ENCODE results near the gene UBXN2A. TPM values are rescaled to one million over a fixed set of nuclear protein-coding genes. Genes with fewer than 3 reads are reported as not detected.
"Not testable (repeated sequence)": the region's sequence is repeated elsewhere in the genome, so short reads cannot be mapped to it uniquely, and the experiment has no call there.

The UBXN2A gene
- total and polyA plus RNA-seq, 4 donors, result 18.9 to 34.6 (median 23.9) TPM

GRCh38 chr2:24038786-24039499, 98.7 kb downstream of the UBXN2A start:
- Histone ChIP-seq H3K4me3 (ENCODE audit: low read depth, low read length) (no peak overlapping the region), H3K9me3 (ENCODE audit: control insufficient read depth, insufficient read depth, low read length) (no peaks in the 10 kb centered on the region), H3K27ac (ENCODE audit: low read depth, low read length) (no peak overlapping the region), H3K36me3 (ENCODE audit: control insufficient read depth, insufficient read depth, low read length) (peaks cover 11% of the 10 kb centered on the region), H3K27me3 (ENCODE audit: control insufficient read depth, insufficient read depth, low read length) (no peaks in the 10 kb centered on the region), H3K4me1 (ENCODE audit: control insufficient read depth, insufficient read depth, low read length) (no peaks in the 10 kb centered on the region)
- WGBS (ENCODE audit: insufficient coverage), result 94% methylated on average over 6 of the region's 9 CpGs
- no peak for DNase-seq (ENCODE audit: low read depth in 4 of 6, low spot score in 6 of 6)

- no peak for DNase-seq (ENCODE audit: low read depth in 4 of 6, low spot score in 6 of 6)
- WGBS (ENCODE audit: insufficient coverage), result 100% methylated on average over 1 of the region's 4 CpGs
- Histone ChIP-seq H3K4me1 (ENCODE audit: control insufficient read depth, insufficient read depth, low read length) (no peaks in the 10 kb centered on the region), H3K9me3 (ENCODE audit: control insufficient read depth, insufficient read depth, low read length) (no peaks in the 10 kb centered on the region), H3K27me3 (ENCODE audit: control insufficient read depth, insufficient read depth, low read length) (no peaks in the 10 kb centered on the region), H3K4me3 (ENCODE audit: low read depth, low read length) (no peak overlapping the region), H3K36me3 (ENCODE audit: control insufficient read depth, insufficient read depth, low read length) (peaks cover 11% of the 10 kb centered on the region), H3K27ac (ENCODE audit: low read depth, low read length) (no peak overlapping the region)
These were observed 100.2 kb downstream of the UBXN2A start for GRCh38 chr2:24040511-24040910.

GRCh38 chr2:24043133-24043532, 102.9 kb downstream of the UBXN2A start:
- not testable (repeated sequence) for H3K4me3 ChIP-seq (ENCODE audit: low read depth, low read length); H3K9me3 ChIP-seq (ENCODE audit: control insufficient read depth, insufficient read depth, low read length); H3K36me3 ChIP-seq (ENCODE audit: control insufficient read depth, insufficient read depth, low read length); H3K27ac ChIP-seq (ENCODE audit: low read depth, low read length); H3K27me3 ChIP-seq (ENCODE audit: control insufficient read depth, insufficient read depth, low read length); H3K4me1 ChIP-seq (ENCODE audit: control insufficient read depth, insufficient read depth, low read length); DNase-seq (ENCODE audit: low read depth in 4 of 6, low spot score in 6 of 6)
- 100% methylated on average over 4 of the region's 6 CpGs for WGBS (ENCODE audit: insufficient coverage)

- Histone ChIP-seq H3K9me3 (ENCODE audit: control insufficient read depth, insufficient read depth, low read length) (no peaks in the 10 kb centered on the region), H3K4me1 (ENCODE audit: control insufficient read depth, insufficient read depth, low read length) (peaks cover 15% of the 10 kb centered on the region), H3K27me3 (ENCODE audit: control insufficient read depth, insufficient read depth, low read length) (no peaks in the 10 kb centered on the region), H3K4me3 (ENCODE audit: low read depth, low read length) (no peak overlapping the region), H3K27ac (ENCODE audit: low read depth, low read length) (no peak overlapping the region), H3K36me3 (ENCODE audit: control insufficient read depth, insufficient read depth, low read length) (no peaks in the 10 kb centered on the region)
- DNase-seq (ENCODE audit: low read depth in 4 of 6, low spot score in 6 of 6), result no peak
- WGBS (ENCODE audit: insufficient coverage), result 78% methylated on average over 2 of the region's 11 CpGs
These were observed 105.5 kb downstream of the UBXN2A start for GRCh38 chr2:24045511-24046508.

- Histone ChIP-seq H3K4me3 (ENCODE audit: low read depth, low read length) (peak overlapping the region; percentile 89), H3K36me3 (ENCODE audit: control insufficient read depth, insufficient read depth, low read length) (no peaks in the 10 kb centered on the region), H3K4me1 (ENCODE audit: control insufficient read depth, insufficient read depth, low read length) (peaks cover 15% of the 10 kb centered on the region), H3K27ac (ENCODE audit: low read depth, low read length) (no peak overlapping the region), H3K9me3 (ENCODE audit: control insufficient read depth, insufficient read depth, low read length) (no peaks in the 10 kb centered on the region), H3K27me3 (ENCODE audit: control insufficient read depth, insufficient read depth, low read length) (no peaks in the 10 kb centered on the region)
- no peak for DNase-seq (ENCODE audit: low read depth in 4 of 6, low spot score in 6 of 6)
- no CpG with 5 or more reads among the region's 2 CpGs for WGBS (ENCODE audit: insufficient coverage)
These were observed 106.3 kb downstream of the UBXN2A start for GRCh38 chr2:24046599-24046929.

GRCh38 chr2:24046930-24047702, 106.9 kb downstream of the UBXN2A start, which contains the start of gene WDCP:
TSS of gene WDCP (minus strand) at chr2:24047391. CDS start at chr2:24039494, 7,897 bp downstream.
- no peaks in the 10 kb centered on the region for H3K9me3 ChIP-seq (ENCODE audit: control insufficient read depth, insufficient read depth, low read length)
- H3K36me3 ChIP-seq (ENCODE audit: control insufficient read depth, insufficient read depth, low read length), result no peaks in the 10 kb centered on the region
- peaks cover 15% of the 10 kb centered on the region for H3K4me1 ChIP-seq (ENCODE audit: control insufficient read depth, insufficient read depth, low read length)
- H3K27ac ChIP-seq (ENCODE audit: low read depth, low read length), result peak within 1 kb of the TSS; percentile 58
- DNase-seq (ENCODE audit: low read depth in 4 of 6, low spot score in 6 of 6), result peak; percentile 84 to 99 (median 94)
- peak within 1 kb of the TSS; percentile 89 for H3K4me3 ChIP-seq (ENCODE audit: low read depth, low read length)
- WGBS (ENCODE audit: insufficient coverage), result 0% methylated on average over 38 of the region's 38 CpGs
- no peaks in the 10 kb centered on the region for H3K27me3 ChIP-seq (ENCODE audit: control insufficient read depth, insufficient read depth, low read length)

- Histone ChIP-seq H3K9me3 (ENCODE audit: control insufficient read depth, insufficient read depth, low read length) (no peaks in the 10 kb centered on the region), H3K36me3 (ENCODE audit: control insufficient read depth, insufficient read depth, low read length) (no peaks in the 10 kb centered on the region), H3K27me3 (ENCODE audit: control insufficient read depth, insufficient read depth, low read length) (no peaks in the 10 kb centered on the region), H3K27ac (ENCODE audit: low read depth, low read length) (no peak overlapping the region), H3K4me3 (ENCODE audit: low read depth, low read length) (no peak overlapping the region), H3K4me1 (ENCODE audit: control insufficient read depth, insufficient read depth, low read length) (peaks cover 15% of the 10 kb centered on the region)
- WGBS (ENCODE audit: insufficient coverage), result 46% methylated on average over 6 of the region's 8 CpGs
- DNase-seq (ENCODE audit: low read depth in 4 of 6, low spot score in 6 of 6), result no peak
These were observed 107.4 kb downstream of the UBXN2A start for GRCh38 chr2:24047703-24048033.

- no peaks in the 10 kb centered on the region for H3K9me3 ChIP-seq (ENCODE audit: control insufficient read depth, insufficient read depth, low read length)
- peaks cover 3% of the 10 kb centered on the region for H3K36me3 ChIP-seq (ENCODE audit: control insufficient read depth, insufficient read depth, low read length)
- peaks cover 15% of the 10 kb centered on the region for H3K4me1 ChIP-seq (ENCODE audit: control insufficient read depth, insufficient read depth, low read length)
- no peaks in the 10 kb centered on the region for H3K27me3 ChIP-seq (ENCODE audit: control insufficient read depth, insufficient read depth, low read length)
- H3K27ac ChIP-seq (ENCODE audit: low read depth, low read length), result no peak overlapping the region
- peak in 3 of 6 donors; percentile 13 to 92 (median 50) for DNase-seq (ENCODE audit: low read depth in 4 of 6, low spot score in 6 of 6)
- H3K4me3 ChIP-seq (ENCODE audit: low read depth, low read length), result peak overlapping the region; percentile 58
- WGBS (ENCODE audit: insufficient coverage), result 31% methylated on average over 6 of the region's 23 CpGs
These were observed 108.7 kb downstream of the UBXN2A start for GRCh38 chr2:24048769-24049484.
